GM12878 (cell line): ENCODE results near the gene PSMB8. TPM values are rescaled to one million over a fixed set of nuclear protein-coding genes. Genes with fewer than 3 reads are reported as not detected.
A peak's percentile ranks its signal among the peaks of the same experiment; 100 is the strongest.

Source experiments
- ATAC-seq: fragments of 200-7000 bp; cut with Tn5 transposase; 3 replicates; pipeline ENCODE4 v1.9.1; 2020; ENCODE audit warnings: mild to moderate bottlenecking, moderate library complexity
- BruUV-seq: library from RNA; stranded (reverse); fragments of 400-500 nt; replicated peaks from 2 replicates; lab custom pipeline; 2021; lab: Mats Ljungman, UMichigan
- CTCF ChIA-PET: fragments of 300-600 bp; sonication (Branson Sonifier 250); formaldehyde crosslinking; extraction: SDS; loops from one replicate; lab custom pipeline; 2021; ENCODE audit warnings: inconsistent platforms; lab: Yijun Ruan, JAX
- POLR2A ChIA-PET: fragments of 350-600 bp; formaldehyde crosslinking; extraction: SDS; loops from one replicate; lab custom pipeline; 2021; ENCODE audit warnings: inconsistent platforms; lab: Charles Lee
- RAD21 ChIA-PET: fragments of 300-600 bp; sonication (Branson Sonifier 250); formaldehyde crosslinking; loops from one replicate; lab custom pipeline; 2023; ENCODE audit warnings: antibody characterized with exemption; ENCODE audit not compliant: unreplicated experiment; lab: Charles Lee
- SMC1A ChIA-PET: fragments of 300-600 bp; sonication (Branson Sonifier 250); formaldehyde crosslinking; loops from one replicate; lab custom pipeline; 2023; ENCODE audit not compliant: unreplicated experiment, uncharacterized antibody; lab: Charles Lee
- DNase-seq: peaks from one replicate; pipeline ENCODE4 v3.0.0-alpha.2; 2011; ENCODE audit warnings: low read depth, low spot score
- FAIRE-seq: peaks from 3 replicates; lab custom pipeline; 2011; peaks lifted over from hg19 to GRCh38; lab: Jason Lieb, UNC
- H2AFZ ChIP-seq: 2 replicates; pipeline ENCODE4 v1.6.0; 2011; ENCODE audit warnings: low read depth, low read length, control low read depth; ENCODE audit not compliant: control insufficient read depth
- H3K27ac ChIP-seq: 2 replicates; pipeline ENCODE4 v1.5.1; 2011; ENCODE audit warnings: control low read depth; ENCODE audit not compliant: control insufficient read depth, insufficient read depth
- H3K27me3 ChIP-seq, 2 experiments: replicated peaks in 1 of 2; 2 replicates each; pipeline versions ENCODE4 v1.6.0 to v1.6.1; 2011; ENCODE audit warnings: low read length in 1 of 2; ENCODE audit not compliant: control insufficient read depth in 2 of 2, insufficient read depth in 2 of 2
- H3K36me3 ChIP-seq, 2 experiments: 2 replicates each; pipeline ENCODE4 v1.5.1; 2011; ENCODE audit warnings: low read length in 1 of 2; ENCODE audit not compliant: control insufficient read depth in 2 of 2, insufficient read depth in 2 of 2
- H3K4me1 ChIP-seq: 2 replicates; pipeline ENCODE4 v1.6.1; 2011; ENCODE audit warnings: mild to moderate bottlenecking, low read length, moderate library complexity, mixed read lengths; ENCODE audit not compliant: control insufficient read depth, insufficient read depth
- H3K4me2 ChIP-seq: 2 replicates; pipeline ENCODE4 v1.6.0; 2011; ENCODE audit warnings: control low read depth; ENCODE audit not compliant: control insufficient read depth, insufficient read depth
- H3K4me3 ChIP-seq: fragments of 200-600 bp; sonication (generic); 2 replicates; pipeline ENCODE4 v1.5.1; 2016
- H3K79me2 ChIP-seq: 2 replicates; pipeline ENCODE4 v1.6.0; 2011; ENCODE audit warnings: low read length; ENCODE audit not compliant: control insufficient read depth, insufficient read depth
- H3K9ac ChIP-seq: 2 replicates; pipeline ENCODE4 v1.8.0; 2011; ENCODE audit warnings: low read length, control low read depth, mixed read lengths; ENCODE audit not compliant: control insufficient read depth, insufficient read depth
- H3K9me3 ChIP-seq: replicated peaks from 3 replicates; pipeline ENCODE4 v1.5.1; 2011; ENCODE audit warnings: mild to moderate bottlenecking, low read length; ENCODE audit not compliant: control insufficient read depth, insufficient read depth
- H4K20me1 ChIP-seq: 2 replicates; pipeline ENCODE4 v1.6.0; 2011; ENCODE audit not compliant: control insufficient read depth, insufficient read depth
- CHD1 ChIP-seq: IDR thresholded peaks from 2 replicates; pipeline ENCODE4 v1.6.1; 2012; ENCODE audit warnings: low read depth, low read length, improper control_type of control experiment
- CREB1 ChIP-seq: IDR thresholded peaks from 2 replicates; pipeline ENCODE4 v1.6.1; 2012; ENCODE audit warnings: low read depth, mild to moderate bottlenecking, inconsistent platforms
- EED ChIP-seq: sonication (generic); IDR thresholded peaks from 2 replicates; pipeline ENCODE4 v1.6.1; 2016; ENCODE audit warnings: antibody characterized with exemption, low read depth
- IRF4 ChIP-seq: IDR thresholded peaks from 2 replicates; pipeline ENCODE4 v1.6.1; 2011; ENCODE audit warnings: low read depth, low read length
- MTA3 ChIP-seq: IDR thresholded peaks from 2 replicates; pipeline ENCODE4 v1.6.1; 2012; ENCODE audit warnings: low read length, inconsistent platforms, borderline replicate concordance
- MXI1 ChIP-seq: fragments of 150-350 bp; IDR thresholded peaks from 2 replicates; pipeline ENCODE4 v1.6.1; 2011; ENCODE audit warnings: low read depth, mild to moderate bottlenecking, inconsistent platforms, low read length, improper control_type of control experiment
- NBN ChIP-seq: fragments of 450-650 bp; IDR thresholded peaks from 2 replicates; pipeline ENCODE4 v1.6.1; 2016
- NFYB ChIP-seq: IDR thresholded peaks from 2 replicates; pipeline ENCODE4 v1.6.1; 2011; ENCODE audit warnings: low read depth, mild to moderate bottlenecking, low read length, improper control_type of control experiment, moderate library complexity; ENCODE audit not compliant: insufficient read depth
- NKRF ChIP-seq: fragments of 450-650 bp; conservative IDR thresholded peaks from 2 replicates; pipeline ENCODE4 v1.6.1; 2017; ENCODE audit warnings: mild to moderate bottlenecking, moderate library complexity
- RELB ChIP-seq: fragments of 450-650 bp; IDR thresholded peaks from 2 replicates; pipeline ENCODE4 v1.6.1; 2017; ENCODE audit warnings: low read depth, mild to moderate bottlenecking, moderate library complexity
- RUNX3 ChIP-seq: IDR thresholded peaks from 2 replicates; pipeline ENCODE4 v1.6.1; 2012; ENCODE audit warnings: low read length, inconsistent platforms
- SPI1 ChIP-seq: IDR thresholded peaks from 2 replicates; pipeline ENCODE4 v1.6.1; 2011; ENCODE audit warnings: low read depth, mild to moderate bottlenecking, low read length, moderate library complexity, borderline replicate concordance; ENCODE audit not compliant: insufficient read depth
- STAT3 ChIP-seq: IDR thresholded peaks from 2 replicates; pipeline ENCODE4 v1.6.1; 2011; ENCODE audit warnings: low read depth, low read length, improper control_type of control experiment
- TBL1XR1 ChIP-seq: IDR thresholded peaks from 2 replicates; pipeline ENCODE4 v1.6.1; 2012; ENCODE audit warnings: low read depth, low read length, improper control_type of control experiment
- ZNF384 ChIP-seq: IDR thresholded peaks from 2 replicates; pipeline ENCODE4 v1.6.1; 2012; ENCODE audit warnings: low read depth, mild to moderate bottlenecking, low read length, improper control_type of control experiment, borderline replicate concordance
- WGBS: methylation state at CpG from one replicate; pipeline ENCODE4 v1.1.6; 2016; ENCODE audit warnings: low lambda C conversion rate; ENCODE audit not compliant: insufficient replicate concordance, insufficient coverage; ENCODE audit errors: missing lambda C conversion rate; 5-methylcytosine and 5-hydroxymethylcytosine counted together
- in situ Hi-C: fragments of 300-500 bp; cut with MboI; formaldehyde crosslinking; loops from 9 replicates; pipeline ENCODE4 v1.14.3; 2018; ENCODE audit warnings: mixed read lengths
- intact Hi-C: fragments of 100-400 bp; cut with micrococcal nuclease; formaldehyde crosslinking; loops from one replicate; pipeline ENCODE4 v1.14.2; 2022; ENCODE audit not compliant: unreplicated experiment
- polyA plus RNA-seq, 11 experiments: library from polyadenylated mRNA; depleted of rRNA in 4 of 11; unstranded in 6 of 11; stranded (reverse) in 5 of 11; fragments of >200 nt; fragmentation: Nextera tagmentation in 4 of 11; fragmentation: Illumina TruSeq in 1 of 11; extraction: Ambion mirVana in 4 of 11; extraction: Trizol in 1 of 11; gene quantifications; 1 replicate in 1 of 11; 2 replicates in 10 of 11; pipeline versions ENCODE4 v1.2.1 to v1.2.3, GENCODE V29; 2011 to 2016; ENCODE audit warnings: inconsistent platforms in 2 of 11, missing spikeins in 2 of 11, low read depth in 1 of 11
- total RNA-seq, 4 experiments: library from RNA; depleted of rRNA in 3 of 4; stranded (reverse); fragments of >200 nt in 3 of 4; fragmentation: Illumina TruSeq in 1 of 4; extraction: Trizol in 1 of 4; gene quantifications; 2 replicates each; pipeline versions ENCODE4 v1.2.1 to v1.2.3, GENCODE V29; 2013 to 2021

The PSMB8 gene
- total and polyA plus RNA-seq, 10 of the 15 experiments (the other 5 are each of a cell fraction or from before 2014, with no cell fraction given), result 304 to 557 (median 379) TPM

- H3K4me3 ChIP-seq, result no peak overlapping the region
- H3K9ac ChIP-seq, result peak overlapping the region; percentile 71
- POLR2A ChIA-PET, result interaction anchor here (0.5 to 4.1 kb wide), 16 partner anchors 7 to 431 kb away, joined by 3 to 56 read pairs (median 5); partner anchors contain the start of genes PSMB8, PSMB9, TAP1 and TAP2
- peak overlapping the region; percentile 73 for H3K27ac ChIP-seq
- ATAC-seq, result peak; percentile 84
- peak; percentile 47 for FAIRE-seq
- BruUV-seq, result no TSS peak
- H3K27me3 ChIP-seq, result no peaks in the 10 kb centered on the region
- H3K79me2 ChIP-seq, result no peaks in the 10 kb centered on the region
- peak overlapping the region; percentile 78 for H3K4me2 ChIP-seq
- SMC1A ChIA-PET, result interaction anchor here (0.6 to 6.7 kb wide), 30 partner anchors 10 to 452 kb away, joined by 3 to 226 read pairs (median 9); partner anchors contain the start of genes HLA-DMA, PSMB8, PSMB9 and TAP1
- CTCF ChIA-PET, result interaction anchor here (0.6 to 6.6 kb wide), 31 partner anchors 8 to 622 kb away, joined by 3 to 311 read pairs (median 13); partner anchors contain the start of genes BRD2, HLA-DMA, PSMB8 and PSMB9
- intact Hi-C loops (loop anchor here (5.0 kb wide), 4 partner anchors 40 to 455 kb away; partner anchors contain the start of gene HLA-DRA), in situ Hi-C loops (loop anchor here (5.0 kb wide), 1 partner anchor 455 kb away; no protein-coding TSS in a partner anchor)
- RAD21 ChIA-PET, result interaction anchor here (0.7 to 7.2 kb wide), 15 partner anchors 11 to 456 kb away, joined by 3 to 236 read pairs (median 15); partner anchors contain the start of genes PSMB8, PSMB9, TAP1 and TAP2
- no peaks in the 10 kb centered on the region for H3K9me3 ChIP-seq
- H3K4me1 ChIP-seq, result peaks cover 23% of the 10 kb centered on the region
- H2AFZ ChIP-seq, result peak overlapping the region; percentile 75
- no peak for DNase-seq
- no peaks in the 10 kb centered on the region for H4K20me1 ChIP-seq
- TF ChIP-seq NFYB (0 out of 2 replicates have a peak, but pooled peaks have one; percentile 19), NBN (0 out of 2 replicates have a peak, but pooled peaks have one; percentile 29), STAT3 (no peak), RELB (0 out of 2 replicates have a peak, but pooled peaks have one; percentile 15), RUNX3 (peak; percentile 27; the same call in 1 of the 2 replicates), IRF4 (no peak), MTA3 (peak; percentile 69; the same call in 1 of the 2 replicates), TBL1XR1 (no peak), MXI1 (0 out of 2 replicates have a peak, but pooled peaks have one; percentile 35), CHD1 (no peak), NKRF (no peak), CREB1 (no peak), ZNF384 (peak; percentile 50; the same call in 1 of the 2 replicates), EED (0 out of 2 replicates have a peak, but pooled peaks have one; percentile 18), SPI1 (peak; percentile 66; the same call in 1 of the 2 replicates)
- H3K36me3 ChIP-seq, result no peaks in the 10 kb centered on the region
- WGBS, result 0% methylated on average over 3 of the region's 3 CpGs
Observed at GRCh38 chr6:32867022-32867477, 23.2 kb upstream of the PSMB8 start.
